NCI-H187 (cell line): Measurements from ENCODE around the gene DYRK1A.

Experiments
- DNase-seq, 2 experiments: peaks; one replicate each; lab custom pipeline; 2025; lab: John Stamatoyannopoulos, UW

The DYRK1A gene

GRCh38 chr21:37419228-37419906 lies 52.8 kb downstream of the DYRK1A start:
- no peak for DNase-seq

- no peak for DNase-seq
Measured at GRCh38 chr21:37421306-37421705, 54.7 kb downstream of the DYRK1A start.

GRCh38 chr21:37422382-37422781 lies 55.8 kb downstream of the DYRK1A start:
- DNase-seq, result no peak

GRCh38 chr21:37423103-37423502 lies 56.5 kb downstream of the DYRK1A start:
- DNase-seq, result no peak

- DNase-seq, result no peak
Measured at GRCh38 chr21:37424396-37424795, 57.8 kb downstream of the DYRK1A start.

- DNase-seq, result no peak
Measured at GRCh38 chr21:37425001-37425400, 58.4 kb downstream of the DYRK1A start.

GRCh38 chr21:37425684-37426083 lies 59.1 kb downstream of the DYRK1A start:
- DNase-seq, result no peak

GRCh38 chr21:37427221-37427620 lies 60.6 kb downstream of the DYRK1A start:
- DNase-seq, result no peak

- no peak for DNase-seq
Measured at GRCh38 chr21:37429356-37429755, 62.8 kb downstream of the DYRK1A start.

- no peak for DNase-seq
Measured at GRCh38 chr21:37430184-37430821, 63.7 kb downstream of the DYRK1A start.

GRCh38 chr21:37431243-37431642 lies 64.7 kb downstream of the DYRK1A start:
- DNase-seq, result no peak

- DNase-seq, result no peak
Measured at GRCh38 chr21:37432710-37433455, 66.3 kb downstream of the DYRK1A start.

GRCh38 chr21:37433456-37433840 lies 66.9 kb downstream of the DYRK1A start:
- no peak for DNase-seq

- no peak for DNase-seq
Measured at GRCh38 chr21:37435120-37435519, 68.5 kb downstream of the DYRK1A start.

GRCh38 chr21:37435711-37436110 lies 69.1 kb downstream of the DYRK1A start:
- no peak for DNase-seq

- no peak for DNase-seq
Measured at GRCh38 chr21:37436174-37436573, 69.6 kb downstream of the DYRK1A start.

- no peak for DNase-seq
Measured at GRCh38 chr21:37437376-37438080, 71.0 kb downstream of the DYRK1A start.

- DNase-seq, result no peak
Measured at GRCh38 chr21:37443683-37444082, 77.1 kb downstream of the DYRK1A start.

- no peak for DNase-seq
Measured at GRCh38 chr21:37445228-37445627, 78.7 kb downstream of the DYRK1A start.

GRCh38 chr21:37446552-37446951 lies 80.0 kb downstream of the DYRK1A start:
- no peak for DNase-seq

GRCh38 chr21:37447288-37447936 lies 80.8 kb downstream of the DYRK1A start:
- no peak for DNase-seq
